ENCODE data around the gene ANKK1.

Gene ANKK1

GRCh38 chr11:113387605-113388211, at the start of gene ANKK1:
Gene ANKK1, plus strand, starts transcription at chr11:113387779. Its CDS starts 106 bp downstream, at chr11:113387885.
- DNase-seq (ENCODE audit: low spot score): no peak

- DNase-seq (ENCODE audit: low spot score): no peak
Observed at GRCh38 chr11:113338730-113339129, 48.8 kb upstream of the ANKK1 start.

GRCh38 chr11:113339929-113340589, 47.5 kb upstream of the ANKK1 start:
- no peak for DNase-seq (ENCODE audit: low spot score)

GRCh38 chr11:113341388-113342165, 46.0 kb upstream of the ANKK1 start:
- DNase-seq (ENCODE audit: low spot score): no peak

- DNase-seq (ENCODE audit: low spot score): no peak
Observed at GRCh38 chr11:113345978-113346377, 41.6 kb upstream of the ANKK1 start.

GRCh38 chr11:113349528-113349927, 38.1 kb upstream of the ANKK1 start:
- DNase-seq (ENCODE audit: low spot score): no peak

- no peak for DNase-seq (ENCODE audit: low spot score)
Observed at GRCh38 chr11:113350336-113351067, 37.1 kb upstream of the ANKK1 start.

- DNase-seq (ENCODE audit: low spot score): no peak
Observed at GRCh38 chr11:113351068-113351450, 36.5 kb upstream of the ANKK1 start.

- DNase-seq (ENCODE audit: low spot score): no peak
Observed at GRCh38 chr11:113351480-113351879, 36.1 kb upstream of the ANKK1 start.

GRCh38 chr11:113356203-113356602, 31.4 kb upstream of the ANKK1 start:
- DNase-seq (ENCODE audit: low spot score): no peak

GRCh38 chr11:113363406-113363805, 24.2 kb upstream of the ANKK1 start:
- DNase-seq (ENCODE audit: low spot score): no peak

- DNase-seq (ENCODE audit: low spot score): no peak
Observed at GRCh38 chr11:113363996-113364641, 23.5 kb upstream of the ANKK1 start.

GRCh38 chr11:113365895-113366294, 21.7 kb upstream of the ANKK1 start:
- no peak for DNase-seq (ENCODE audit: low spot score)

- no peak for DNase-seq (ENCODE audit: low spot score)
Observed at GRCh38 chr11:113369411-113369810, 18.2 kb upstream of the ANKK1 start.

- DNase-seq (ENCODE audit: low spot score): no peak
Observed at GRCh38 chr11:113370634-113371033, 16.9 kb upstream of the ANKK1 start.

- DNase-seq (ENCODE audit: low spot score): no peak
Observed at GRCh38 chr11:113372309-113372708, 15.3 kb upstream of the ANKK1 start.

- peak; percentile 72 for DNase-seq (ENCODE audit: low spot score)
Observed at GRCh38 chr11:113373306-113373705, 14.3 kb upstream of the ANKK1 start.

GRCh38 chr11:113373981-113374560, 13.5 kb upstream of the ANKK1 start:
- DNase-seq (ENCODE audit: low spot score): no peak

- DNase-seq (ENCODE audit: low spot score): no peak
Observed at GRCh38 chr11:113375402-113375801, 12.2 kb upstream of the ANKK1 start.

GRCh38 chr11:113376156-113376555, 11.4 kb upstream of the ANKK1 start:
- no peak for DNase-seq (ENCODE audit: low spot score)

GRCh38 chr11:113377681-113378412, 9.7 kb upstream of the ANKK1 start:
- no peak for DNase-seq (ENCODE audit: low spot score)
